Neural cell (in vitro differentiated cells): Measurements from ENCODE around the gene CD70. TPM values are rescaled to one million over a fixed set of nuclear protein-coding genes. Genes with fewer than 3 reads are reported as not detected.

ENCODE experiments used
- H2AFZ ChIP-seq: fragments of 200-600, 300-800 bp; sonication (generic), shearing (Covaris generic); 2 replicates; pipeline ENCODE4 v1.6.0; 2014; ENCODE audit warnings: low read depth, mild to moderate bottlenecking, antibody characterized with exemption, low read length, moderate library complexity
- H3F3A ChIP-seq: fragments of 200-600 bp; shearing (Covaris generic); 2 replicates; pipeline ENCODE4 v1.6.1; 2016; ENCODE audit warnings: mild to moderate bottlenecking, moderate library complexity, mixed read lengths, antibody characterized with exemption, low read length; ENCODE audit not compliant: insufficient read depth, poor library complexity, severe bottlenecking
- H3K27ac ChIP-seq: fragments of 200-600, 300-800 bp; sonication (generic), shearing (Covaris generic); 2 replicates; pipeline ENCODE4 v1.5.1; 2014; ENCODE audit warnings: mild to moderate bottlenecking, low read length, moderate library complexity
- H3K27me3 ChIP-seq: fragments of 300-800, 200-600 bp; sonication (generic), shearing (Covaris generic); 2 replicates; pipeline ENCODE4 v1.6.0; 2014; ENCODE audit warnings: mild to moderate bottlenecking, low read depth, low read length, moderate library complexity; ENCODE audit not compliant: insufficient read depth
- H3K36me3 ChIP-seq: fragments of 300-800, 200-600 bp; sonication (generic), shearing (Covaris generic); 2 replicates; pipeline ENCODE4 v1.5.1; 2014; ENCODE audit warnings: mild to moderate bottlenecking, antibody characterized with exemption, low read length, moderate library complexity; ENCODE audit not compliant: insufficient read depth
- H3K4me2 ChIP-seq: fragments of 300-800, 200-600 bp; sonication (generic), shearing (Covaris generic); 2 replicates; pipeline ENCODE4 v1.6.0; 2014; ENCODE audit warnings: mild to moderate bottlenecking, low read length
- H3K4me3 ChIP-seq: fragments of 300-800, 200-600 bp; sonication (generic), shearing (Covaris generic); 2 replicates; pipeline ENCODE4 v1.5.1; 2014; ENCODE audit warnings: mild to moderate bottlenecking, low read length, moderate library complexity
- H3K79me2 ChIP-seq: fragments of 200-600 bp; shearing (Covaris generic); replicated peaks from 2 replicates; pipeline ENCODE4 v1.6.0; 2014; ENCODE audit warnings: mild to moderate bottlenecking, low read length, moderate library complexity; ENCODE audit not compliant: insufficient read depth
- H3K9ac ChIP-seq: fragments of 300-800, 200-600 bp; sonication (generic), shearing (Covaris generic); 2 replicates; pipeline ENCODE4 v1.6.1; 2016; ENCODE audit warnings: mild to moderate bottlenecking, low read length, mixed read lengths
- H3K9me2 ChIP-seq: fragments of 200-600 bp; shearing (Covaris generic); 2 replicates; pipeline ENCODE4 v1.6.1; 2016; ENCODE audit warnings: mild to moderate bottlenecking, low read length, mixed read lengths; ENCODE audit not compliant: insufficient read depth
- H3K9me3 ChIP-seq: fragments of 200-600, 300-800 bp; sonication (generic), shearing (Covaris generic); 2 replicates; pipeline ENCODE4 v1.6.1; 2016; ENCODE audit warnings: mild to moderate bottlenecking, mixed run types, low read length, moderate library complexity, mixed read lengths
- H4K20me1 ChIP-seq: fragments of 200-600 bp; shearing (Covaris generic); 2 replicates; pipeline ENCODE4 v1.6.1; 2016; ENCODE audit warnings: mild to moderate bottlenecking, mixed run types; ENCODE audit not compliant: insufficient read depth
- CTCF ChIP-seq: fragments of 450-650 bp; IDR thresholded peaks from 2 replicates; pipeline ENCODE4 v1.5.1; 2014; ENCODE audit warnings: antibody characterized with exemption, mild to moderate bottlenecking, moderate library complexity; ENCODE audit not compliant: poor library complexity, severe bottlenecking
- EP300 ChIP-seq: fragments of 450-650 bp; conservative IDR thresholded peaks from 2 replicates; pipeline ENCODE4 v1.6.1; 2014; ENCODE audit warnings: antibody characterized with exemption, mild to moderate bottlenecking, moderate library complexity; ENCODE audit not compliant: poor library complexity, severe bottlenecking
- EZH2 ChIP-seq: fragments of 200-600, 300-800 bp; shearing (Covaris generic), sonication (generic); IDR thresholded peaks from 2 replicates; pipeline ENCODE4 v1.6.1; 2014; ENCODE audit warnings: antibody characterized with exemption, low read length, borderline replicate concordance, mild to moderate bottlenecking; ENCODE audit not compliant: insufficient read depth, poor library complexity, severe bottlenecking
- MXI1 ChIP-seq: fragments of 450-650 bp; conservative IDR thresholded peaks from 2 replicates; pipeline ENCODE4 v1.6.1; 2014; ENCODE audit warnings: antibody characterized with exemption, mild to moderate bottlenecking; ENCODE audit not compliant: poor library complexity, severe bottlenecking
- POLR2AphosphoS5 ChIP-seq: IDR thresholded peaks from 2 replicates; pipeline ENCODE4 v1.6.1; 2012
- RAD21 ChIP-seq: fragments of 450-650 bp; conservative IDR thresholded peaks from 2 replicates; pipeline ENCODE4 v1.6.1; 2014; ENCODE audit warnings: antibody characterized with exemption, mild to moderate bottlenecking, moderate library complexity
- REST ChIP-seq: IDR thresholded peaks from 2 replicates; pipeline ENCODE4 v1.6.1; 2012; ENCODE audit warnings: borderline replicate concordance
- SMC3 ChIP-seq: fragments of 450-650 bp; conservative IDR thresholded peaks from 2 replicates; pipeline ENCODE4 v1.6.1; 2014; ENCODE audit warnings: antibody characterized with exemption, mild to moderate bottlenecking, moderate library complexity; ENCODE audit not compliant: poor library complexity
- TAF1 ChIP-seq: IDR thresholded peaks from 2 replicates; pipeline ENCODE4 v1.6.1; 2012; ENCODE audit warnings: low read depth
- polyA plus RNA-seq: library from polyadenylated mRNA; depleted of rRNA; stranded (reverse); fragments of >200 nt; gene quantifications from 2 replicates; pipeline ENCODE4 v1.2.3, GENCODE V29; 2014

The CD70 gene
- polyA plus RNA-seq, 1 donor from 2014 or later, result not detected

- Histone ChIP-seq H3K36me3 (no peaks in the 10 kb centered on the region), H3K27me3 (no peaks in the 10 kb centered on the region), H4K20me1 (no peaks in the 10 kb centered on the region), H3F3A (no peaks in the 10 kb centered on the region), H3K9me2 (no peaks in the 10 kb centered on the region), H3K79me2 (no peaks in the 10 kb centered on the region), H3K27ac (no peak overlapping the region), H2AFZ (no peak overlapping the region), H3K4me3 (no peak overlapping the region), H3K9ac (no peak overlapping the region), H3K9me3 (no peaks in the 10 kb centered on the region), H3K4me2 (no peak overlapping the region)
- TF ChIP-seq RAD21, result no peak
- TF ChIP-seq REST, result no peak
- TF ChIP-seq EP300, result no peak
- no peak for TF ChIP-seq MXI1
- no peak for TF ChIP-seq SMC3
- TF ChIP-seq EZH2, result no peak
- no peak for TF ChIP-seq TAF1
- TF ChIP-seq CTCF, result no peak
- TF ChIP-seq POLR2AphosphoS5, result no peak
These were observed 19.8 kb downstream of the CD70 start for GRCh38 chr19:6571167-6571566.

DNA sequence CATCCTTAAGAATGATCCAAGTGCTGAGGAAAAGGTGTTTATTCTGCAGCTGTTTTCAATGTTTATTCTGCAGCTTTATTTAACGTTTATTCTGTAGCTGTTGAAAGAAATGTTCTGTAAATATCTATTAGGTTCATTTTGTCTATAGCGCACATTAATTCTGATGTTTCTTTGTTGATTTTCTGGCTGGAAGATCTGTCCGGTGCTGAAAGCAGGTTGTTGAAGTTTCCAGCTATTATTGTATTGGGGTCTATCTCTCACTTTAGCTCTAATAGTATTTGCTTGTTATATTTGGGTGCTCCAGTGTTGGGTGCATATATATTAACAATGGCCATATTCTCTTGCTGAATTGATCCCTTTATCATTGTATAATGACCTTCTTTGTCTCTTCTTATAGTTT, 20.2 kb downstream of the CD70 start:
- H3K9ac ChIP-seq, result no peak overlapping the region
- no peaks in the 10 kb centered on the region for H3K27me3 ChIP-seq
- no peaks in the 10 kb centered on the region for H3K79me2 ChIP-seq
- H3K9me2 ChIP-seq, result no peaks in the 10 kb centered on the region
- H3K9me3 ChIP-seq, result no peaks in the 10 kb centered on the region
- H3K36me3 ChIP-seq, result no peaks in the 10 kb centered on the region
- H3F3A ChIP-seq, result no peaks in the 10 kb centered on the region
- no peak overlapping the region for H2AFZ ChIP-seq
- no peak overlapping the region for H3K4me2 ChIP-seq
- H3K27ac ChIP-seq, result no peak overlapping the region
- no peaks in the 10 kb centered on the region for H4K20me1 ChIP-seq
- no peak overlapping the region for H3K4me3 ChIP-seq
- TF ChIP-seq REST (no peak), CTCF (no peak), POLR2AphosphoS5 (no peak), EZH2 (no peak), SMC3 (no peak), MXI1 (no peak), EP300 (no peak), TAF1 (no peak), RAD21 (no peak)
